HG03103 (cell line): ENCODE measurements around the gene TIAM2.

Source experiments
- ATAC-seq: cut with Tn5 transposase; IDR thresholded peaks from one replicate; pipeline ENCODE4 v1.9.1; 2021; ENCODE audit warnings: low read depth; ENCODE audit not compliant: unreplicated experiment

TIAM2 gene

DNA sequence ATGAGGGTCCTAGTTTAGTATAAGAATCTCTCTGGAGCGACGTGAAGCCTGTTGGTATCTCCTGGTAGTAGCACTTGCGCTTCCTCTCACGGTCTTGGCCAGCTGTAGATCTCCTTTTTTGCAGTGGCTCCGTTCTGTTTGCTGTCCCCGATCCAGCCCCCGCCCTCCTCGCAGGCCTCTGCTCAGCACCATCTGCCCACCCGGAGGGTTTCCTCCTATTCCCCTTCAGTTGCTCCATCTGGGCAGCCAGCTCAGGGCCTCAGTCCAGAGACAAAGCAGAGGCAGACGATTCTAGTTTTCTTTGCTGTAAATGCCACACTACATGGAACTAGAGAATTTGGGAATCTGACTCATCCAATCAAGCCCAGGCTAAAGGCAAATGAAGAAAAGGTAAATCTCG lies 126.6 kb downstream of the TIAM2 start:
- no peak for ATAC-seq

DNA sequence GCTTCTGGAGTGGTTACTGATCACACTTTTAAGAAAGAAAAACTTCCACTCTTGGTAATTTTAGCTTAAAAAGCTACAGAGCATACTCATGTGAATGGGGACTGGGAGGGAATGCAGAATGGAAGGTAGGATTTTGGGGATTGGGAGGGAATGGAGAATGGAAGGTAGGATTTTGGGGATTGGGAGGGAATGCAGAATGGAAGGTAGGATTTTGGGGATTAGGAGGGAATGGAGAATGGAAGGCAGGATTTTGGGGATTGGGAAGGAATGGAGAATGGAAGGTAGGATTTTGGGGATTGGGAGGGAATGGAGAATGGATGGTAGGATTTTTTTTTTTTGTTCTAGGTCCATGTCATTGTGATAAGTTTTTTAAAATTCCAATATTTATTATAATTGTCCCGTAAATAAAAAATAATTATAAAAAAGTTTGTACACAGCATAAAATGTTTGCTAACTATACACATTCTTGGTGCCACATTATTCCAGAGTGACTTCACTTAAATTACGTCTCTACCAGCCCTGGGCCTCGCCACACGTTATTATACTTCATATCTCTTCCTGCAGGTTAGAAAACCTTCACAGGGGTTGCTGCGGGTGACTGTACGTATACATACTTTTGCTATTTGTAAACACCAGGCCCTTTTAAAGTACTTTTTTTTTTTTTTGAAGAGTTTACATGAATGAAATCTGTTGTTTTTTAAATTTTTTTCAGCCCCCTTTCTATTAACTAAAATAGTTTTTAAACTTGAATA lies 127.3 kb downstream of the TIAM2 start:
- no peak for ATAC-seq

DNA sequence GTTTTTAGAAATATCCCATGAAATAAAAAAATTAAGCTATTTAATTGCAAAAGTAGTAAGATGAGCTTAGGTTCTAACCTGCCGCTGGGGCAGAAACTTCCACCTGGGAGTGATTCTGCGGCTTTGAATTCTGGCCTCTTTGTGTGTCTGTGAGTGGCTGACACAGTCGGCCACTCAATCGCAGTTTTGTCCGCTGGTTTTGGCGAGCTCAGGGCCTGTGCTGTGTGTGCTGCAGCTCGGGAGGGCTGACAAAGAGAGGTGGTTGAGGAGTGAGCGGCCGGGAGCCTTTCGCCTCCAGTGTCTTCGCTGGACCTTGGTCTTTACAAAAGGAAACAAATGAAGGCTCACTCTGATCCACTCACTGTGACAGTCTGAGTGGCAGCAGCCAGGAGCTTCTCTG lies 128.4 kb downstream of the TIAM2 start:
- ATAC-seq: no peak

DNA sequence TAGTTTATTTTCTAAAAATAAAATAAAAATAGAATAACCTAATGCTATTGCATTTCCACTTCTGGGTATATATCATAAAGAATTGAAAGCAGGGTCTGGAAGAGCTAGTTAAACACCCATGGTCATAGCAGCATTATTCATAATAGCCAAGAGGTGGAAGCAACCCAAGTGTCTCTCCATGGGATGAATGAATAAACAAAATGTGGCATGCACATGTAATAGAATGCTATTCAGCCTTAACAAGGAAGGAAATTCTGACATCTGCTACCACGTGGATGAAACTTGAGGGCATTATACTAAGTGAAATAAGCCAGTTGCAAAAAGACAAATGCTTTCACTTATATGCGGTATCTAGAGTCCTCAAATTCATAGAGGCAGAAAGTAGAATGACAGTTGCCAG lies 130.8 kb downstream of the TIAM2 start:
- no peak for ATAC-seq

DNA sequence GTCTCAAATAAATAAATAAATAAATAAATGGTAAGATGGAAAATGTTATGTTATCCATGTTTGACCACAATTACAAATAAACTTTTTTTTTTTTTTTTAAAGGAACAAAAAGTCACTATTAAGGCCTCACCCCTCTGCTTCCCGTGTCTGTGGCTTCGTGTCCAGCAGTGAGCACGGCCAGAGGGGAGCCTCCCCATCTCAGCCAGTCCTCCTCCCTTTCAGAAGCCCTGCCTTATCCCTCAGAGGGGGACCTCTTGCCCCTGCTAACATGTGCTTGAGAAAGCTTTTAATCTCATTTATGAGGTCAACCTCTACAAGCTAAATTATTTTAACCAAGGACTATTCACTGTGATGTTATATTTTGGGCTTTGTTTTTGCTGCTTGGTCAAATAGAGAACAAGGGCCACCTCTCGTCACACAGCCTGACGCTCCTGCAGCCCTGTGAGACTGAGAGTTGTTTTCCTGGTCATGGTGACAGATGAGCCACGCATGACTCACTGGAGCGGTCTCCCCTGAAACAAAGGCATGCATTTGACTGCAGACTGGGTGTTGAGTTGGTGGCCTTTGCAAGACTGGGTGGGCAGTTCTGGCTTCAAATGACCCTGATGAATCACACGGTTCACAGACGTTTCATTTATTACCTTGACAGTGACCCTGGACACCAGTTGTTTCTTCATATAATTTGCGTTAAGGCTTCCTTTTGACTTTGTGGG lies 131.8 kb downstream of the TIAM2 start:
- no peak for ATAC-seq

DNA sequence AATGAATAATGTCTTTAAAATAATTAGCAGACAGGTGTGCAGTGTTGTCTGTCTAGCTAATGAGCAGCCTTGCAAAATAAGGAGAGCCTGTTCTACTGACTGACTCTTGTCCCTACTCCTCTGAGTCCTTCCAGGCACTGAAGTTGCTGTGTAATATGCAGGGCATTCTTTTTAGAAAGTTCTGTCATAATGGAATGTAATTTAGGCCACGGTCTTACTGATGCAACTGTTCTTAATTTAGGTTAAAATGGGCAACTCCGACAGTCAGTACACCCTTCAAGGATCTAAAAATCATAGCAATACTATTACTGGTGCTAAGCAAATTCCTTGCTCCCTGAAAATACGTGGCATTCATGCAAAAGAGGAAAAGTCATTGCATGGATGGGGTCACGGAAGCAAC lies 133.9 kb downstream of the TIAM2 start:
- no peak for ATAC-seq

DNA sequence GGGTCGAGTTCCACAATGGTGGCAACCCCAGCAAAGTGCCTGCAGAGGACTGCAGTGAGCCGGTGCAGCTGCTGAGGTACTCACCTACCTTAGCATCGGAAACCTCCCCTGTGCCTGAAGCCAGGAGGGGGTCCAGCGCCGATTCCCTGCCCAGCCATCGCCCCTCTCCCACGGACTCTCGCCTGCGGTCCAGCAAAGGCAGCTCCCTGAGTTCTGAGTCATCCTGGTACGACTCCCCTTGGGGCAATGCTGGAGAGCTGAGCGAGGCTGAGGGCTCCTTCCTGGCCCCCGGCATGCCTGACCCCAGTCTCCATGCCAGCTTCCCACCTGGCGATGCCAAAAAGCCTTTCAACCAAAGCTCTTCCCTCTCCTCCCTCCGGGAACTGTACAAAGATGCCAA lies 134.6 kb downstream of the TIAM2 start:
- no peak for ATAC-seq

DNA sequence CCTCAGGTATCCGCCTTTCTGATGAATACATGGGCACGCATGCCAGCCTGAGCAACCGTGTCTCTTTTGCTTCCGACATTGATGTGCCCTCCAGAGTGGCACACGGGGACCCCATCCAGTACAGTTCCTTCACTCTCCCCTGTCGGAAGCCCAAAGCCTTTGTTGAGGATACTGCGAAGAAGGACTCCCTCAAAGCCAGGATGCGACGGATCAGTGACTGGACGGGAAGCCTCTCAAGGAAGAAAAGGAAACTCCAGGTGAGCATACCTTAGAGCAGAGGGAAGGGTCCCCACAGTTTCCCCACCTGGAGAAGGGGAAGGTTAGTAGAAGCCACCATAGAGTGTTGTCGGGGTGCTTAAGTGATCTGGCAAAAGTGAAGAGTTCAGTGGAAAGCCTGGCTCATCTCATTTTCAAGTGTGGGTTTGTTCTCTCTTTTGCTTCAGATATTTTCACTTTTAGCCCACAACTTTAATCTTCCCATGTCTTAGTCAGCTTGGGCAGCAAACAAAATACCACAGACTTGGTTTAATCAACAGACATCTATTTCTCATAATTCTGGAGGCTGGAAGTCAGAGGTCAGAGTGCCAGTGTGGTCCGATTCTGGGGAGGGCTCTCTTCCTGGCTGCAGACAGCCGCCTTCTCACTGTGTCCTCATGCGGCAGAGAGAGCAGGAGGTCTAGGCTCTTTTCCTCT lies 135.2 kb downstream of the TIAM2 start:
- no peak for ATAC-seq

DNA sequence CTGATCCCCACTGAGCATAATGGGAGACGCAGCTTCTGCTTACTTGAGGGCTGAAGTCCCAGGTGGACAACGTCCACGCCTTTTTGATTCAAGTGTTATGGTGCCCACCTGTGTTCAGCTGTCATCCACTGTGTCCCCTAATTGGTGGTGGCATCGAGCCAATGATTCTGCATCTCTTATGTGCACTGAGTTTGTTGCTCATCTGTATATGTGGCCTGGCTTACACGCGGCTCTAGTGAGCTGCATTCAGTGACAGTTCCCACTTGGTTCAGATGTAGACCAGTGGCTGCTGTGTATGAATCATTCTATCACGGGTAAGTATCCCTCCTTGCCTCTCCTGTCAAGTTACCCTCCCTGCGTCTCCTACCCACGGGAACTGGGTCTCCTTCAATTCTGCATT lies 137.5 kb downstream of the TIAM2 start:
- ATAC-seq: no peak

DNA sequence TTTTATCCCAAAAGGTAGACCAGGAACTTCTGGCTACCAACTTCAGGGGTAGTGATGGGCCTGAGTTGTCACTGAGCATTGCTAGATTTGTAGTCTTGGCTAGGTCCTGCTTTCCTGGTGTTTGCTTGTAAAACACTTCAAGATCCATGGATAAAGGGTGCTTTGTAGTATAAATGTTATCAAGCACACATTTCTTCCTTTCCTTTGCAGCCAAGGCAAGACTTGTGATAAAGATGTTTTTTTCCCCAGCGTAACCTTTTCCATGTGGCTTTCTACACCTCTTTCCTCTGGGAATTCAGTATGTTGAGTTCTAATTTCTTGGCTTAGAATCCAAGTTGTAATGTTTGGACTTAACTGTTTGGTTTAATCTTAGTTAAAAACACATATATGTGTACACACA lies 145.9 kb downstream of the TIAM2 start:
- ATAC-seq: no peak

DNA sequence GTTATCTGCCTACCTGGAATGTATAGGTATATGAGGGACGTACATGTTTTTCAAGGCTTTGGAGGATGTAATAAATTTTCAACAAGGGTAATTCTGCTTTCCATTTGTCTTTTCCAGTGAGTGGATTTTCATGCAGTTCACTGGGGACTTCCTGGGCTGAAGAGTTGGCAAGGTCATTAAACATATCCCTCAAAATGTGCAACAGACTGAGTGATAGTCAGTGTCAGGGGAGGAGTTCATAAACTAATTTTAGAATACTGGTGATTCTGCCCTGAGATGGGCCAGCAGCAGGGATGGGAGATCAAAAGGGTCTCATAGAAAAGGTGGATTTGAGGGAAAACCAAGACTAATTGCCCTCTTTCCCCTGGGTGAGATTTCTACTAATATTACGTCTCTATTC lies 146.4 kb downstream of the TIAM2 start:
- no peak for ATAC-seq

DNA sequence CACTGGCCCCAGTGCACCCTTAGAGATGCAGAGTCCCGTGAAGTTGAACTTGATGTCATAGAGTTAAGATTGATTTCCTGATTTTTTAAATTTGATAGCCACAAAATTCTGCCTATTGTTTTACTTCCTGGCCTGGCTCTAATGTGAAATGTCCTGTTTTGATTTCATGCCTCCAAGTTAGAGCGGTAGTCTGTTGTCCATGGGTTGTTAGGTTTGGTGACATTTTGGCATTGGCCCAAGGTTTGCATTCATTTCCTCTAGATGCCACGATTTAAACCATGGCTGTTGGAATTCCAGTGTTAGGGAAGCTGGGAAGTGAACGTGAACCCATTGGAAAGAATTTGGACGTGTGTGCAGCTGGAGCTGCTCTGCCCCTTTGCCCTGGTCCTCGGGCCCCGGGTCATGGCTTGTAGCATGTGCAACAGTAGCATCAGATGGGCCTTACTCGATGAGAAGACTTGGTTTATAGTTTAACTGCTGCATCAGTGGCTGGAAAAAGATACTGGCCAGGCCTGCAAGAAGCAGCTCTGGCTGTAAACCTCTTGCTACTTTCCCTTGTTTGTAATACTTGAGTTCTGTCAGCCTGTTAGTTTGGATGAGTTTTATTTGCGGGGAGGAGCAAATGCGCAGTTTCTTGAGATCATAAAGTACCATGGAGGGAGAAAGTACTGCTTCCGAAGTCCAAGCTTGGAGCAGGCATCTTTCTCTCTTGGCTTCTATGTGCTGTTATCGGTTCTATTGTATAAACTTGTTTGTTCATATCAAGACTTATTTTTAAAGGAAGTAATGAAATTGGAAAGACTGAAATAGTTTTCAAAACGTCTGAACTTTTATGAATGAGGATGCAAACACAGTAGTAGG lies 147.3 kb downstream of the TIAM2 start:
- no peak for ATAC-seq

DNA sequence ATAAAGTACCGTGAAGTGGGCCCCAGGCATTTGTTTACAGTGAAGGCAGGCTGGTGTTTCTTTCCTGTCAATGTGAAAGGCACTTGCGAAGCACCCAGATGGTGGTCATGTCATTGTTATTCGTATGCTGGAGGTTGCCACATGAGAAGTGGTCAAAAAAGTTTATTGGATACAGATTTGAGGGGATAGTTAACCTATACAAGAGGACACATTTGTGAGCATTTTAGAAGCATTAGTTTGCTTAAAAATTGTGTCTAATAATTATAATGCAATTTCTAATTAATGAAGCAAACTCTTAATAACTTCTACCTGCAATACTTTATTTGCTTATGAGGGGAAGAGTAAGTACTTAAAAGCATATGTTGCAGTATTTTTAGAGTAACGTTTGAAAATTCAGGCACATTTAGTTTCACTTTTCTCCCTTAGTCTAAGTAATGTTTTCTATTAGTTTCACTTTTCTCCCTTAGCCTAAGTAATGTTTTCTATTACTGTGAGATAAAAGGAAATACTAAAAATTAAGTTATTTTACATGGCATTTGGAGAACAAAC lies 148.0 kb downstream of the TIAM2 start:
- ATAC-seq: no peak

DNA sequence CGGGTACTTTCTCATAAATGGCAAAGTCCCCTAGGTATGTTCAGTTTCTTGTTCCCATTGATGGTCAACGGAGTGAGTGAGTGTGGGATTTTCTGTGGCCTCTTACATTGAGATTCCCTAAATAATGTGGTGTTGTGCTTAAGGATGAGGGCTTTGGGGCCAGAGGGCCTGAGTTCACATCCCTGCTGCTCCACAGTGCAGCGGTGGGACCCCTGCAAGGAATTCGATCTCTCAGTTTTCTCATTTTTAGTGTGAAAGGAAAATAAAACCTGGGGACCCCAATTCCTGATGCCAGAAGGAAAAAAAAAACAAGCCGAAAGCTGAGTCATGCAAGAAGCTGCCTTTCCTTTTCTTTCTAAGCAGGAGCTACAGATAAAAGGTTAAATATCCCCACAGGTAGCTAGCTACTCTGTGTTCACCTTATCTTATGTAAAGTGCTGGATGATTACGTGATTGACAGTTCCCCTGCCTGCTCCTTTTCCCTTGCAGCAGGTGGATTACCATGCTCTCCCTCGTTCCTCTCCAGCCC lies 148.5 kb downstream of the TIAM2 start:
- ATAC-seq: no peak

DNA sequence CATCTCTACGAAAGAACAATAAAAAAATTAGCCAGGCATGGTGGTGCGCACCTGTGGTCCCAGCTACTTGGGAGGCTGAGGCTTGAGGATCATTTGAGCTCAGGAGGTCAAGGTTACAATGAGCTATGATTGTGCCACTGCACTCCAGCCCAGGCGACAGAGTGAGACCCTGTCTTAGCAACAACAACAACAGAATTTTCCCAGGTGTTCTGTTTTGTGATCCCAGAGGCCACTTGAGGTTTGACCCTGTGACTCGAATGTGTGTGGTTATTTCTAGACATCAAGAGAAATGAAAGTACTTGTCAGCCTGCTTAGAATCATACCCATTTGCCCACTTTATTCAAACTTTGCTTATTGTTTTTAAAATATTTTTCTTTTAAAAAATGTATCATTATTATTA lies 151.1 kb downstream of the TIAM2 start:
- ATAC-seq: no peak

DNA sequence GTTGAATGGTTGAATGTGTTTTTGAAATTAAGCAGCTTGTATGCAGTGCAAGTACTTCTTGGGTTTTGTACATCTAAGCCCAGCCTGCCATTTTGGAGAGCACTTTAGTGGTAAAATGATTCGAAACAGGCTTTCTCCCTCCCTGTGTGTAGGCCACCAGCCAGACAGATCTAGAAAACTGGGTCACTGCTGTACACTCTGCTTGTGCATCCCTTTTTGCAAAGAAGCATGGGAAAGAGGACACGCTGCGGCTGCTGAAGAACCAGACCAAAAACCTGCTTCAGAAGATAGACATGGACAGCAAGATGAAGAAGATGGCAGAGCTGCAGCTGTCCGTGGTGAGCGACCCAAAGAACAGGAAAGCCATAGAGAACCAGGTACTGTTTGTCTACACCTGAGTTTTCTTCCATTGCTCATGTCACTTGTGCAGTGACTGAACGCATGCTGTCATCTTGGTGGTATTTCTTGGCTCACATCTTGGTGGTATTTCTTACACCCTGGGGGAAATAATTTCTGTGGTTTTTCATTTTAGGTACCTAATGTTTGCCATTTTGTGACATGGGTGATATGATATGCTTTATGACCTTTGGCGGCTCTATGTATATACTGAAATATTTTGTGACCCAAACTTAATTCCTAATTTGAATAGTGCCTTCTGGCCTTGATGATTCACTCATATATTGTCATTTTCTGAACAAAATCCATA lies 153.0 kb downstream of the TIAM2 start:
- ATAC-seq: no peak

DNA sequence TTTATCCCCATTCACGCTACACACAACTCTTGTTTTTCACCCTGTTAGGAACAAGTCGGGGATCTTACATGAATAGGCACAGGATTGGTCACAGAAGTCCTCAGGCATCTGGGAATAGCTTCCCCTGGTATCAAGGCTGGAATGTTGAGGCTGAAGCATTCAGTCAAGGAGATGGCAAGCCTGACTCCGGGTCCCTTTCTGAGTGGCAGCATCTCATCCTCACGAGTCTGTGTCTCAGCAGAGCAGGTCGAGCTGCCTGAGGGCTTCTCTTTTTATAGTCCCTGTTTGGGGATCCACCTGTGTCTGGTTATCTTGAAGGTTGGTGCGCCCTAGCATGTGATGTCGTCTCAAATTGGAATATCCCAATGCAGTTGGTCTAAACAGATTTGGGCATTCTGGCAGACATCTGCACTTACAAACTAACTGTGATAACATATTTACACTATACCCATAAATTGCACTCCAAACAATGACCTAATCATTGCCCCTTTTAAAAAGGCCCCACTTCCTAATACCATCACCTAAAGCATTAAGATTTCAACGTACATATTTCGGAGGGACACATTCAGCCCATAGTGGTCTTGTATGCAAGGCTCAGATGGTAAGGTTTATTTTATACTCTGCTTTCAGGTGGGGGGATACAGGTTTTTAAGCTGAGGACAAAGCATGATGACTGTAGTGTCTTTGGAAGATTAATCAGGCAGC lies 156.0 kb downstream of the TIAM2 start:
- ATAC-seq: no peak

DNA sequence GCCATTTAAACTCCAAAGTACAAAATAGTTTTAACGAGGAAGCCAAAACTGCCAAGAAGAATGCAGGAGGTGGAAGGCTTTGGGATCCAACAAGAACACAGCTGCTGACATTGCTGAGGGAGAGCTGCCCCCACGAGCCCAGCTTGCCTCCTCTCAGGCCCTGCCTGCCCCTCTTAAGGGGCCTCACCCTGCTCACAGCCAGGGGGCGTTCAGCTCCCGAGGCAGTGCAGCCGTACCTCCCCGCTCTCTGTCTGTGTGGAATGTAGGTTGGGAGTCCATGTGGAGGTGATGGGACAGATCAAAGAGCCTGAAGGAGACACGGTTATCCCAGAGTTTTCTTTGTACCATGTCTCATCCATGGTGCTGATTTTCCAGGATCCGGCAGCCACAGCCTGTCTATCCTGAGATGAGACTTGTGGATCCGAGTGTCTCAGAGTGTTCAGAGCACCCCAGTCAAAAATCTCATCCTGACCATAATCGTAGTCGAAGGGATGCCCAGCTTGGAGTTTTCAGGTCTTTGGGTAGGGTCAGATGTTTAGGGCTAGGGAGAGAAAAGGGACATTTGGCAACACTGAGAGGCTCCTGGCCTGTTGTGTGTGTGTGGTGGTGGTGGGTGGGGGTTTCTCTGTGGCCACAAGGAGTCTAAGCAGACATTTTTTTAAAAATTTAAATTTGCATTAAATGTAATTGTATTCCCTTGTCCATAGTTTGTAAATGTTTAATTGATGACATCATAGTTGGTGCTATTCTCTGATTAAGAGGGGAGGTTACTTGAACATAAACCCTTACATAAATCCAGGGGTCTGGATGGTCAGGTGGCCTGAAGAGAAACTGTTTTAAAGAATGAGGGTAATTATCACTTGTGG lies 157.3 kb downstream of the TIAM2 start:
- ATAC-seq: no peak
